OCI-M2 (cell line): ENCODE data around the gene TPP1.

Experiments
- DNase-seq: peaks from one replicate; lab custom pipeline; 2025; ENCODE audit not compliant: unreplicated experiment; lab: John Stamatoyannopoulos, UW

The TPP1 gene

DNA sequence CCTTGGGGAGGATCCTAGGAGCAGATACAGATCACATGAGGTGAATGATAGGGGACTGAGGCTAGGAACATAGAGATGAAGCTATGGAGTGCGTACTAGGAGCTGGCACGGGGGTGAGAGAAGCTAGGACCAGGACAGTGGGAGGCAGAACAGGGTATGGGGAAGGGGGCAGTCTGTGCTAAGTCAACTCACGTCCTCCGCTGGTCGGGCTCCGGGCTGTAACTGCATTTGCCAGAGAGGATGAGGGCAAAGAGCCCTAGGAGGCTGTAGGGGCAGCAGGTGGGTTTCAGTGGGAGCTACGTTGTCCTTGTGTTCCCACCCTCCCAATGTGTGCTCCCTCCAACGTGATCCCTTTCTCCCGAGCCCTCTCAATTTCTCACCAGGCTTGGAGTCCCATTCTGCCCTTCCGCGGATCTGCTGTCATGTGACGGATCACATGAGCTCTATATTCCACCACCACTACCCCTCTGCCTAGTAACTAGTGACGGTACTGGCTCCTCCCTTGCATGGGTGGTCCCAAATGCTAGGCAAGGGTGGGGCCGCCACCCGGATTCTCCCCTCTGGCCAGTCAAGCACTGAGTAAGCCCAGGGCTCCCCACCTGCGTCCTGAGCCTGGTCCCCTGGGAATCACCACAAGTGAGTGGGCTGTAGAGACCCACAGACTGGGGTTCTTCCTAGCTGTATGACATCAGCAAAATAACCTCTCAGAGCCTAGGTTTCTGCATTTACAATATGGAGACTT is at the start of gene TPP1:
Gene TPP1, minus strand, starts transcription at position 419 of the 742 bp plus-strand sequence. Its CDS starts 22 bp downstream, at position 397.
- peak; percentile 66 for DNase-seq

DNA sequence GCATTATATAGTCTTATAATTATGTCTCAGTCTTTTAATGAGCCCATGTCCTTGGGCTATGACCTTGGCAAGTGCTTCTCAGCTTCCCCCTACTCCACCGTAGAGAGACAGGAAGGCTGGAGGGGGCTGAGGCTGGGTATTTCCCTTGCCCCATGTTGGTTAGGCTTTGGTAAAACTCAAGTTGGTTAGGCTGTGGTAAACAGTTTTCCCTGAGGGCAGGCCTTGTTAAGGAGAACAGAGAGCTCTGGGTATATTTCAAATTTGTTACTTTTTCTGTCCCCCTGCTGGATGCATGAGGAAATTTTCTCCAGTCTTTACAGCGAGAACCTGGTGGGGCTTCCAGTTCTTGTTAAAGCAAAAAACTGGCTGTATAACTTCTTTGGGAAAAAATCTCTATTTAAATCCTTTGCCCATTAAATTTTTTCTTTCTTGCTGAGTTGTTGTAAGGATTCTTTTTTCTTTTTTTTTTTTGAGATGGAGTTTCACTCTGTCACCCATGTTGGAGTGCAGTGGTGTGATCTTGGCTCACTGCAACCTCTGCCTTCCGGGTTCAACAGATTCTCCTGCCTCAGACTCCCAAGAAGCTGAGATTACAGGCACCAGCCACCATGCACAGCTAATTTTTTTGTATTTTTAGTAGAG is 48.6 kb upstream of the TPP1 start:
- no peak for DNase-seq

DNA sequence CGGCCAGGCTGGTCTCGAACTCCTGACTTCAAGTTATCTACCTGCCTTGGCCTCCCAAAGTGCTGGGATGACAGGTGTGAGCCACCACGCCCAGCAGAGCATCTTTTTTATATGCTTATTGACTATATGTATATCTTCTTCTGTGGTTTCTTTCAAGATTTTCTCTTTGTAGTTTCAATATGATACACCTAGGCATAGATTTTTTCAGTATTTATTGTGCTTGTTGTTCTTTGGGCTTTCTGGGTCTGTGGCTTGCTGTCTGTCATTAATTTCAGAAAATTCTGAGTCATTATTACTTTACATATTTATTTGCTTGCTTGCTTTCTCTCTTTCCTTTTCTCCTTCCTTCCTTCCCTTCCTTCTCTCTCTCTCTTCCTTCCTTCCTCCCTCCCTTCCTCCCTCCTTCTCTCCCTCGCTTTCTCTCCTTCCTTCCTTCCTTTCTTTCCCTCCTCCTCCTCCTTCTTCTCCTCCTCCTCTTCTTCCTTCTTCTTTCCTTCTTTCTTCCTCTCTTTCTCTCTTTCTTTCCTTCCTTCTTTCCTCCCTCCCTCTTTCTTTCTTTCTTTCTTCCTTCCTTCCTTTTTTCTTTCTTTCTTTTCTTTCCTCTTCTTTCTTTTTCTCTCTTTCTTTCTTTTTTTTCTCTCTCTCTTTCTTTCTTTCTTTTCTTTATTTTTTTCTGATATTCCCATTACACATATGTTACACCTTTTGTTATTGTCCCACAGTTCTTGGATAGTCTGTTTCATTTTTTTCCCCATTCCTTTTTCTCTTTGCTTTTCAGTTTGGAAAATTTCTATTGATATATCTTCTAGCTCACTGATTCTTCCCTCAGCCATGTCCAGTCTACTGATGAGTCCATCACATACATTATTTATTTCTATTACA is 47.3 kb upstream of the TPP1 start:
- no peak for DNase-seq

DNA sequence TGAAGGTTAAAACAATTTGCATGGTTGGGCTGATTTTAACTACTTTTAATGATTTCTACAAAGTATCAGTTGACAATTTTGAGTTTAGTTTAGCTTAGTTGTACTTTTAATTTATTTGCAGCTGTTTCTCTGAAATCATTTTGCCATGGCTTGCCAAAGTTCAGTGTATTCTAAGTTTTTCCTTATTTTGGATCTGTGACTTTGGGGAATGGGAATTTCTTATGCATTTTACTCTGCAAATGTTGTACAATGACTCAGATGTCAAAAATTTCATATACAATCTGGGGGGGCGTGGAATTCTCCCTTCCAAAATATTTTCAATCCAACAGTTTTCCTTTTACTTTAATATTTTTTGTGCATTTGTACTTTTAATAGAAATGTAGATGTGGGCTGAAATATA is 45.3 kb upstream of the TPP1 start:
- DNase-seq = no peak

DNA sequence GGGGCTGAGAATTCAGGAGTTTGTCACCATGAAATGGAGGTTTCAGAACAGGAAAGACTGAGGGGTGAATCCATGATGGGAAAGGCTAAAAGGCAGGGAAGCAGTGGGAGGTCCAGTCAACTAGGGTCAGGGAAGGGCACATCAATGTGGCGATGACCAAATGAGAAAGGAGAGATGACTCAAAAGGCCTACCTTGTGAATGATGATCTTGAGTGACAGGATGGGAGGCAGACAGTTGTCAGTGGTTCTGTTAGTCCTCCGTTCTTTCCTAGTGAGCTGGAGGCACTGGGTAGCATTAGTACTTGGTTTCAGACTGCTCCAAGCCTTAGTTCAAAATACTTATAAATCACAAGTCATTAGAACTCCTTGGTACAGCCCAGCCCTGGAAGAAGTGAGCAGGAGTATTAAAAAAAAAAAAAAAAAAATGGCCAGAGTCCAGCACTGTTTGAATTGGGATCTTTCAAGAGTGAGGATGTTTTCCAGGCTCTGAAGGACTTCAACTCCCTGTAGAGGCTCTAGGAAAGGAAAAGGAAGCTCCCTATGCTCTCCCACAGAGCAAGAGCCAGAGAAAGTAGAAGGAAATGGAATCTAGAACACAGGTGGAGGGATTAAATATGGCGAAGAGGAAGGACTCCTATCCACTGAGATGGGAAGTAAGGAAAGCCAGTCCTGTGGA is 44.7 kb upstream of the TPP1 start:
- DNase-seq = no peak

DNA sequence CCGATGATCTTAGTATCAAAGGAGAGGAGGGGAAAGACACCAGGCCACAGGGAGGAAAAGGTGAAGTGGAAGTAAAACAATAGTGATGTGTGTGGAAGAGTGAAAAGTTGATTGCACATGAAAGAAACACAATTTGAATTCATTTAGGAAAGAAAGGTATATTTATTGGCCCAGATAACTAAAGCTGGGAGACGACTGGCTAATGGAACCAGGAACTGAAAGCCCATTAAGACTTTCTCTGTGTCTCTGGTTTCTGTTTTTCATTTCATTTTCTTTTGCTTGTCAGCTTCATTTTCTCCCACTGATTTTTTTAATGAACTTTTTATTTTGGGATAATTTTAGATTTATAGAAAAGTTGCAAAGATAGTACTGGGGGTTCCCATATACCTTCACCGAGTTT is 41.5 kb upstream of the TPP1 start:
- no peak for DNase-seq

DNA sequence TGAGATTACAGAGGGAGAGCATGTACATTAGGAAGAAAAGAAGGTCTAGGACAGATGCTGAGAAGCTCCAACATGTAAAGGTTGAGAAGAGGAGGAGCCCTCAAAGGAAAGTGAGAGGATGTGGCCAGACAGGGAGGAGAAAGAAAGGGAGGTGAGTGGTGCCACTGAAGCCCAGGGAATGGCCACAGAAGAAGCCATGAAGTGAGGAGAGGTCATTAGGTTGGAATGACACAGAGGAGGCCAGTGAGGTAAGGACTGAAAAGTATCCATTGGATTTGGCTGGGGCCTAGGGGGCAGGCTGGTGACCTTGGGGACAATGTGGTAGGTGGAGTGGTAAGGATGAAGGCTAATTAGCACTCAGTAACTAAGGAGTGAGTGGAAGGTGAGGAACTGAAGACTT is 39.4 kb upstream of the TPP1 start:
- DNase-seq = no peak

DNA sequence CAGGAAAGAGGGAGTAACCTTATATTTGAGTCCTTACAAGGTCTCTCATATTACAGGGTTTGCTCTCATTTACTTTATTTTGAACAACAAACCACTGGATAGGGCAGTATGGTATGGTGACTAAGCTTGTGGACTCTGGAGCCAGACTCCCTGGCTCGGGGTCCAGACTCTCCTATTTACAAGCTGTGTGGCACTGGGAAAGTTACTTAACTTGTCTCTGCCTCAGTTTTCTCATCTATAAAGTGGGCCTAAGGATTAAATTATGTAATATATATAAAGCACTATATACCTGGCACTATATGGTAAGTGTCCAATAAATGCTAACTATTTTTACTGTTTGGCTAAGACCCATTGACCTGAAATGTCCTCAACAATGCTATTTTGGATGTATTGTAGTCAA is 38.1 kb upstream of the TPP1 start:
- no peak for DNase-seq

DNA sequence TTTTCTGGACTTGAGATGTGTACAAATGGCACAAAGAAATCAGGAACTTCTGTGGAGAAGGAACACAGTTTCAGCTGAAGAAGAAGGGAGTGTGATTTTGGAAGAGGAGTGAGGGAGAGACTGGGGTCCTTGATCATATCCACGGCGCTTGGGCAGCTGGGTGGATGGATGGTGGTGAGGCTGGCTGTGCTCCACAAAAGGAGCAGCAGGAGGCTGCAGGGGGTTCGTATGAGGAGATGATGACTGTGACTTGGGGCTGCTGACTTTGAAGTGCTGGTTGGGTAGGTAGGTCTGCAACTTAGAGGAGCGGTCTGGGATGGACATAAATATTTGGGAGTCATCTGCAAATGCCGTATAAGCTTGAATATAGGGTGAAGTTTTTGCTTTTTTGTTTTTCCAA is 37.7 kb upstream of the TPP1 start:
- no peak for DNase-seq

DNA sequence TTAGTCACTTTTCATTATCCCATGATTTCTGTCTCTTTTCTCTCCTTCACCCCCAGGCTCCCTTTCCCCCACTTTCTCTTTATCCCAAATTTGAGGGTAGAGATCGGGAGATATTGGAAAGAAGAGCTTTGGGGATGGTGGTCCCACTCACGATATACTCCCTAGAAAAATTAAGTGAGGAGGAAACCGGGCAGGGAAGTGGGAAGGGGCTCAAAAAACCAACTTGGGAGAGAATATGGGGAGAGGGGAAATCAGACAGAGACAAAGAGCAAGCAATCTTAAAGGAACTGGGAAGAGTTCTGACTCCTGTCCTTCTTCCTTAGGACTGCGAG is 37.3 kb upstream of the TPP1 start:
- DNase-seq = no peak

DNA sequence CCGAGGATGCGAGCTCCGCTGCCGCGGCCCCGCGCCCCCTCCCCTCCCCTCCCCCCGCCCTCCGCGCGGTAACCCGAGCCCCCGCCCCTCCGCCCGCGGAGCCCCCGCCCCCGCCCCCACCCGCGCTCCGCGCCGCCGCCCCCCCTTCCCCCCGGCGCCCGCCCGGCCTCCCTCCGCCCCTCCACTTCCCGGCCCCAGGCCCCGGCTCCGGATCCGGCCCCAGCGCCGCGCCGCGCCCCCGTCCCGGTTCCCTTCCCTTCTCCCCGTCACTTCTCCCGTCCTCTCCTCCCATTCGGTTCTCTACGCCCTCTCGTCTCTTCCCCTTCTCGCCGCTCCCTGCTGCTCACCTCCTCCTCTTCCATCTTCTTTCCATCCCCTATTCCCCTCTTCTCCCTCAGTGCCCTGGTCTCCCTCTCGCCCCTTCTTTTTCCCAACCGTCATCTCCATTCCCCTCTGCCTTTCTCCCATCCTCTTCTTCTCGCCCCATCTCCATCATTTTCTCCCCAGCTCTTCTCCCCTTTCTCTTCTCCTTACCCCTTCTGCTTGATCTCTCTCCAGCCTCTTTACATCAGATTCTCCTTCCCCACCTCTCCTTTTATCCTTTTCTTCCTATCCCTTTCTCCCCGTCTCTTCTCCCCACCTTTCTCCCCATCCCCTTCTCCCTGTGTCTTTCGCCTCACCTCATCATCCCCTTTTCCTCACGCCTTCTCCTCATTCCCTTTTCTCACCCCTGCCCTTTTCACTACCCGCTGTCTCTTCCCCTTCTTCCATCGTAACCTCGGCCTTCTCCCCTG is 36.8 kb upstream of the TPP1 start, which contains the start of gene DCHS1:
Gene DCHS1, minus strand, starts transcription at position 20 of the 794 bp plus-strand sequence. CDS start 14,196 bp downstream, outside the sequence.
- DNase-seq = no peak

DNA sequence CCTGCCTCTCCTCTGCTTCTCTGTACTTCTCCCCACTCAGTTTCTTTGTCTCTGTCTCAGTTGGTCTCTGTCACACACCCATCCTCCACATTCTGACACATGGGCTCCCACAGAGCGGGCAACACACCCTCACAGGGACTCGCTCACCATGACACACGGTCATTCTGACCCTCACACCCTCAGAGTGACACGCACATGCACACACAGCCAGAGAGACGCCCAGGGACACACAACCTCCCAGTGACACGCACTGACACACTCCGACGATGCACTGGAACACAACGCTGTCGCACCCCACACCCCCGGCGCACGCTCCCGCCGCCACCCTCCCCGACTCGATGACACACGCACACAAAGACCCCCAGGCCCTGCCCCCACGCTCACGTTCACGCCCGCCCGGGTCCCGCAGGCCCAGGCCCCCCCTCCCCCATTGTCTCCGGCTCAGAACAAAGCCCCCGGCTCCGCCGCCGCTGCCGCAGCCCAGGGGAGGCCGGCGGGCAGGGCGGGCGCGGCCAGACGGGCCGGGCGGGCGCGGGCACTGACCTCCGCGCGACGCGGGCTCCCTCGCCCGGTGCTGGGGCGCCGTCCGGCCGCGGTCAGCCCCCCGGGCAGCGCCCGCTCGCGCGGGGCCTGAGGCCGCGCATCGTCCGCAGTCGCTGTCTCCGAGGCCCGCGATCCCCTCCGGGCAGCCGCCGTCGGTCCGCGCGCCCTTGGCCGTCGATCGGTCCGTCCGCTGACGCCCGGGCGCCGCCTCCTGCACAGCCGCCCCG is 36.0 kb upstream of the TPP1 start:
- no peak for DNase-seq

DNA sequence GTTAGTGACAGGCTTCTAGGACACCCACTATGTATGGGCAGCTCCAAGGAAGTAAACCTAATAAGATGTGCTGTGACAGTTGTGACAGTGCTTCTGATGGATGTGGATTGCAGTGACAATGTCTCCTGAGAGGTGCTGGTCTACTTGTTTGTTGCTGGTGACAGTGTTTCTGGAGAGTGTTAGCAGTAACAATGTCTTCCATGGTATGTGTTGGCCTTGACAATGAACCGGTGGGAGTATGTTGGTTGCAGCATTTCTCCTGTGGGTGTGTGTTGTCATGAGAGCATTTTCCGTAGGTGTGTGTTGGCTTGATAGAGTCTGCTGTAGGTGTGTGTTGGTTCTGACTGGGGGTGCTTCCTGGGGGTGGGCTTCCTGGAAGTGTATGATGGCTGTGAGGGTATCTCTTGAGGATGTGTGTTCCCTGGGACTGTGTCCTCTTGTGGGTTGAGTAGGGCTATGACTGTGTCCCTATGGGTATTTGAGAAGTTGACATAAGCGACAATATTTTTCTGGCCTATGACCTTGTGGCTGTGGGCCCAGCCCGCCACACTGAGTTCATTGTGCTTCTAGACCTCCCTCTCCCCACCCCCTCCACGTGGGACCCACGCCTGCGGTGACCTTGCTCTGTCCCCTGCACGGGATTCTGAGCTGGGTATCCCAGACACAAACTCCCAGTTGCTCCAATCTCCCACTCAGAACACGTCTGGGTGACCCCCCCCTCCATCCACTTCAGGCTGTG is 35.2 kb upstream of the TPP1 start:
- DNase-seq = no peak

DNA sequence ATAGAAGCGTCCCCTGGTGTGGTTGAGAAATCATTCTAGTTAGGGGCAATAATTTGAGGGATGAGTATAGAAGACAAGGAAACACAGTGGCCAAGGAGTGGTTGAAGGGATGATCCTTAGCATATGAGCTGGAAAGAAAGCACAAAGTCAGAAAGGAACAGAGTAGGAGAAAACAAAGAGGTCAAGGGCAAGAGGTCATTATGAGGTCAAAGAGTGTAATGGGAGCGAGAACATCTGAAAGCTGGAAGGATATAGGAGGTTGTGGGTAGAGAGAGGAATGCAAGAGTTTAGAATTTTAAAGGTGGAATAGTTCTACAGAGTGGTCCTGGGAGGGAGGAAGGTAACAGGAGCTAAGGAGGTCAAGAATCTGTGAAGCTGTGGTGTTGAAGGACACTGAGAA is 34.4 kb upstream of the TPP1 start:
- no peak for DNase-seq

DNA sequence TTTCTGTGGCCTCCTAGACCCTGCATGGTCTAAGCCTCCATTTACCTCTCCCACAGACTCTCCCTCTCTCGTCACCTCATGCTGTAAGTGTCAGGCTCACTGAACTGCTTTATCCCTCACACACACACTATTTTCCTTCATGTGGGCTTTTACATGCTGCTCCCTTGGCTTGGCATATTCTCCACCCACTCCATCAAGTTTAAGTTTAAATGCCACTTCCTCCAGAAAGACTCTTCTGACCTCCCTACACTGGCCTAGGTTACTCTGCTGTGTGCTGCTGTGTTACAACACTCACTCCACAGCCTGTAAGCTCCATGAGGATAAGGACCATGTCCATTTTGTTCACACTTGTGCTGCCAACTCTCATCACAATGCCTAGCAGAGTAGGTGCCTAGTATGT is 33.9 kb upstream of the TPP1 start:
- DNase-seq = no peak

DNA sequence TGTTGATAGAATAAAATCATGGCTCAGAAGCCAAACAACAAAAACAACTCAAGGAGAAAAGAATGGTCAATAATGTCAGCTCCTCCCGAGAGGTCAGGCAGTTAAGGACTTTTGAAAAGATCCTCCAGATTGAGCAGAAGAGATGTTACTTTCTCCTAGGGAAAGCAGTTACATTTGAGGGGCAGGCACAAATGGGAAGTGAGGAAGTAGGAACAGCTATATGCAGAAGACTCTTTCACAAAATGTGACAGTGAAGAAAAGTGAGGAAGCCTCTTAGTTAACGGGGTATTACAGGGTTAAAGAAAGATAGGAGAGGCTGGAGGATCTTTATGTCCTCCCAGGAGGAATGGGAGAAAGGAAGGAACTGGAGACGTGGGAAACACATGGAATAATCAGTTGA is 33.0 kb upstream of the TPP1 start:
- no peak for DNase-seq

DNA sequence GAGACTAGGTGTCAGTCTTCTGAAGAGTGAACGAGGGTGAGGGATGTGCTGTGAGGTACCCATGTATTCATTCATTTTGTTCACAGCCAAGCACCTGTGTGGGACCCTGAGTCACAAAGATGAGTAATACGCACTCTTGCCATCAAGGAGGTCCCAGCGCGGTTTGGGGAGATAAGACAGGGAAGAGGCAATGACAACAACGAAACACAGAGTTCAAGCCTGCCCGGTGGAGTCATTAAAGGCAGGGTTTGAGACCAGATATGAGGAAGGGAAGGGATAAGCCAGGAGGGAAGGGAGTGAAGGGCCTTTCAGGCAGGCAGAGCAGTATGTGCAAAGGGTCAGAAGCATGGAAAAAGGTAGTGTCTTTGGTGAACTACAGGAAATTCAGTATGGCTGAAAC is 31.8 kb upstream of the TPP1 start:
- no peak for DNase-seq

DNA sequence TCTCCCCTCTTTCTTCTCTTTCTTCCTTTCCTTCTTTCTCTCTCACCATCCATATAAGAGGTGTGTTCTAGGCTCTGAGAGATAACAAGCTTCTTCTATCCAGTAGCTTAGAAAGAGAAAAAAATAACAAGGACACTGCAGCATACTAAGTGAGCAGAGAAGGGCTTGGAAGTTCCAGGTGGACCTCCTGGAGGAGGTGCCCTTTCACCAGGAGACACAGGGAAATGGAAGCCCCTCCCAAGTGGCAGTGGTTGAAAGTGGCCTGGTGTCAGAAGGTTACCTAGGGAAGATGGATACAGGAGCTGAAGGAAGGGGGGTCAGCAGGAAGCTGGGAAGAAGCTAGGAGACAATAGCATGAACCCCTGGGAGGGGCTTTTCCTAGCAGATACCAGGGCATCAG is 30.9 kb upstream of the TPP1 start:
- DNase-seq = no peak

DNA sequence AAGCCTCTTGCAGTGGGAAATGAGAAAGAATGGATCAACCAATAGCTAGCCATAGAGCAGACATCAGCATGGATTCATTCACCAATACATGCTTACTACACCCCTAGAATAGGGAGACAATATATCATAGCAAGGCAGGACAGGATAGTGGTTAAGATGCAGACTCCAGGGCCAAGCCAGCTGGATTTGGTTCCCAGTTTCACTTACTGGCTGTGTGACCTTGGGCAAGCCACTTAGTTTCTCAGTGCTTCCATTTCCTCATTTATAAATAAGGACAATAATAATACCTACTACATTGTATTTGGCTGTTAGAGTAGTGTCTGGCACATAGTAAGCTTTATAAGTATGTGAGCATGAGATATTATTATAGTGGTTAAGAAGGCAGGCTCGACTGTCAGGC is 29.3 kb upstream of the TPP1 start:
- DNase-seq = no peak
